GM21447 (cell line): ENCODE results near the gene SEMA5A.

ENCODE experiments used
- ATAC-seq: cut with Tn5 transposase; IDR thresholded peaks from one replicate; pipeline ENCODE4 v1.9.1; 2021; ENCODE audit not compliant: unreplicated experiment

SEMA5A gene

DNA sequence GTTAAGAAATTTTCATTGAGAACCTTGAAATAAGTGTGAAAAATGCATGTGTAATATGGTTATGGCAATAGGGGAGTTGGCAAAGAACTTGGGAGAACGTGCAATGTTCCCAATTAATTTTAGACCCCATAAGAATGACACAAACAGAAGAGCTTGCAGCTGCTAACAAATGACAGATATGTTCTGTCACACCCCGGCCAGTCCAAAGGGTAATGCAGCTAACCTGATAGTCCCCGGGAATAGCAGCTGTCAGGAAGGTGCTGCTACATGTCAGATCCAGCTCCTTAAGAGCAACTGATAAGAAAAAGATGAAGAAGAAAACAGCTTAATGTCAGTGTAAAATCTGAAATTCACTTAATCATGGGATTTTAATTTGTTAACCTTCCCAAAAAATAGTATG, 30.4 kb downstream of the SEMA5A start:
- ATAC-seq, result no peak

- no peak for ATAC-seq
Measured at GRCh38 chr5:9514968-9515367, 30.9 kb downstream of the SEMA5A start.

GRCh38 chr5:9513827-9514226, 32.0 kb downstream of the SEMA5A start:
- ATAC-seq, result no peak

- ATAC-seq, result no peak
Measured at GRCh38 chr5:9512457-9512856, 33.4 kb downstream of the SEMA5A start.

- ATAC-seq, result no peak
Measured at GRCh38 chr5:9507974-9508373, 37.9 kb downstream of the SEMA5A start.

DNA sequence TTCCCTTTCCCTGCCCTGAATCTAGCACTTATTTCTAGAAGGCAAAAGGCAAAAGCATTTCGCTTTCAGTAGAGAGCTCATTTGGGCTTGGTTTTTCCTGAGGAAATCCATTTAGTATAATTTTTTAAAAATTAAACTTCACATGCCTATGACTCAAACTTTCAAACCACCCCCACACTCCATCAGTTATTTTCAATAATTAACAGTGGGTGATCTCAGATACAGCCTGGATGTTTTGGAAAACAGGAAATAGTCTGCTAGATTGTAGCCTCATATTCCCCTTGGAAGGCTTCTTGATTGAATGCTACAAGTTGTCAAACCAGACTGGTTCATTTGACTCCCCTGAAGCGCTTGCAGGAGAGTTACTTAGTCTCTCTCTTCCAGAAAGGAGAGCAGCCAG, 40.6 kb downstream of the SEMA5A start:
- no peak for ATAC-seq

DNA sequence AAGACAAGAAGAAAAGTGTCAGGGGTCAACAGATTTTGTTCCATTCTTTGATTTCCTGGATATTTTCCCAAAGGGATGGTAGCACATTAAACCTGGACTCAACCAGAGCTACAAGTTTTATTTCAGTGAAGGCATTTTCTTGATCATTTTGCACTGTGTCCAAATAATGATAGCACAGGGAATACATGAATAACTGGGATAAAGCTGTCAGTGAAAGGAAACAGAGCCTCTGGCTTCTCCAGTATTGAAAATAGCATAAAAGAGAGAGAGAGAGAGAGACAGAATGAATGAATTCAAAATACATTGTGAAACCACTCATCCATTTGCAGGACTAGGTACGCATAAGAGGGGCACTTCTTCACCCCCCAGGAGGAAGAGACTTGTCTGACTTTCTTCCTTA, 43.0 kb downstream of the SEMA5A start:
- no peak for ATAC-seq

- no peak for ATAC-seq
Measured at GRCh38 chr5:9502050-9502834, 43.6 kb downstream of the SEMA5A start.

DNA sequence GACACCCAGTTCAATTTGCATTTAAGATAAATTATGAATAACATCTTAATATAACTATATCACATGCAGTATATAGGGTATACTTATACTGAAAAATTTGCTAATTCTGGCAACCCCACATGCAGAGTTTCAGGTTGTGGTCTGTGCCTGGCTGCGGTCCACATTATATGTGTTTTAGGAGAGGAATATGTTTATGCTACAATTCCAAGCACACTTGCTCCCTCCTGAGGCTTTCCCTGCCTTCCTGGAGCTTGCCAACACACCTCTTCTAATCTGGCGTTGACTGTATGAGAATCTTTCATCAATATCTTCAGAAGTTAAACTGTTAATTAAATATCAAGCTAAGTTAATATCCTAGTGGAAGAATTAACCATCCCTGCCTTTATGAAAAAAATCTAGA, 45.2 kb downstream of the SEMA5A start:
- ATAC-seq, result no peak

- no peak for ATAC-seq
Measured at GRCh38 chr5:9500193-9500592, 45.7 kb downstream of the SEMA5A start.

DNA sequence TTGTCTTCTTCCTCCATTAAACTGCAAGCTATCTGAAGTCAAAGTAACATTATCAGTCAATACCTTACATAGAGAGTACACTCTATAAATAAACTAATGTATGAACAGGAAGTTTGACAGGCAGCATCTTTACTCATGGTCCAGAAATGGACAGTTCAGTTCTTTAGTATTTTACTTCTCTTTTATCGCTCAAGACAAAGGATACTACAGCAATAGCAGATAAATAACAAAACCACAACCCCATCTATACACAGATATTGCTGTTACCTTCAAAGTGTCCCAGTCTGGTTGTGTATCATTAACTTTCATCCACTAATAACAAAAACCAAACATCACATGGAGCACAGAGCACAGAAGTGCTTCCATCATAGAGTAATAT, 46.4 kb downstream of the SEMA5A start:
- no peak for ATAC-seq

GRCh38 chr5:9498541-9499497, 47.1 kb downstream of the SEMA5A start:
- ATAC-seq, result no peak

GRCh38 chr5:9497347-9497746, 48.5 kb downstream of the SEMA5A start:
- ATAC-seq, result no peak

DNA sequence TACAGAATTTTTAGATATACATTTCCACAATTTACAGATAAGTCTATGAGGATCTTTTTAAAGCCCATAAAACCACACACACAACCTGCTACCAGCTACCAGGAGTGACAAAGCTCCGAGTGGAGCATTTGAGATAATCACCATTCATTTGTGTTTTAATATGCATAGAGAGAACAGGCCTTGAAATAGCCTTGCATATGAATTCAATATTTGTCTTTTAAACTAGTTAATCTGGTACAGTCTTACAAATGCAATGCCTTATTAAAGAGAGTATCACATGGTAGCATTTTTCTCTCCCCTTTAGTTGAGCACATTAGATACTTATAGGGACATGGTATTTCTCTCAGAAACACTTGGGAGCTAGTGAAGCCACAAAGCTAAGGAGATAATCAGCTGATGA, 49.1 kb downstream of the SEMA5A start:
- no peak for ATAC-seq

GRCh38 chr5:9495121-9495520, 50.8 kb downstream of the SEMA5A start:
- no peak for ATAC-seq

- no peak for ATAC-seq
Measured at GRCh38 chr5:9494301-9494700, 51.6 kb downstream of the SEMA5A start.

- no peak for ATAC-seq
Measured at GRCh38 chr5:9490494-9491097, 55.3 kb downstream of the SEMA5A start.

- ATAC-seq, result no peak
Measured at GRCh38 chr5:9483779-9484178, 62.1 kb downstream of the SEMA5A start.

DNA sequence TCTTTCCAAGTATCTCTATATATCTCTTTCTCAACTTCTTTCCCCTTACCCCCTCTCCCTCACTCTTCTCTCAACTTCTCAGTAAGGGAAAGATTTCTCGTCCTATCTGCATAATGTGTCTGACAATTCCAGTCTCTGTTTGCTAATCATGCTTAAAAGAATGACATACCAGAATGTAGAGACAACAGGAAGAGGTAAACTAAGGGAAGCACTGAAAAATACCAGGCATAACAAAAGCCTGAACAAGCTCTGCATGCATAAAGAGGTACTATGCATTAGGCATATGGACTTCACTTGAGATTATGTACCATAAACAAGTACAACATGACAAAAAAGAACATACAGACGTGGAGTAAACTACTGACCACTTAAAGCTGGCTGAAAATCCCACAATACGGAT, 62.6 kb downstream of the SEMA5A start:
- no peak for ATAC-seq

GRCh38 chr5:9482381-9482780, 63.5 kb downstream of the SEMA5A start:
- ATAC-seq, result no peak

DNA sequence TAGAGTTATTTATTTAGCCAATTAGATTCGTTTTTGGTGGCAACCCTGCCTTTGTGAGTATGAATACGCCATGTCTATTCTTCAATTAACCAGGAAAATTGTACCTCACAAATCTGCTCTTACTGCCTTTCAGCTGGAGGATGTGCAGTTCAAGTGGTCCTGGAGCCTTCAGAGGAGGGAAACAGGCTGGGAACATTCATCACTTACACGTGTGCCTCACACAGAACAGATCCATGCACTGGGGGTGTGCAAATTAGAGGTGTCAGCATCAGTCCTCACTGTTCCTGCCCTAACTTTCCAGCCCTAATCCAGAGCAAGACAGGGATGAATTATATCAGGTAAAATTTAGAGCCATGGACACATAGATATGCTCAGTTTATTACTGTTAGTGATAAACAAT, 65.4 kb downstream of the SEMA5A start:
- ATAC-seq, result no peak

GRCh38 chr5:9479990-9480389, 65.9 kb downstream of the SEMA5A start:
- no peak for ATAC-seq
